ENCODE data around the gene DMD. TPM values are rescaled to one million over a fixed set of nuclear protein-coding genes. Genes with fewer than 3 reads are reported as not detected.
"Not testable (repeated sequence)": the region's sequence is repeated elsewhere in the genome, so short reads cannot be mapped to it uniquely, and the experiment has no call there.

DMD gene
- polyA plus RNA-seq, 10 donors: 48.0 to 129 (median 88.5) TPM

GRCh38 chrX:32642283-32642682 lies 569.1 kb downstream of the DMD start:
- DNase-seq: no peak

GRCh38 chrX:32618154-32618553 lies 593.2 kb downstream of the DMD start:
- DNase-seq: no peak

- DNase-seq: no peak
Observed at GRCh38 chrX:32614707-32615106, 596.6 kb downstream of the DMD start.

GRCh38 chrX:32599156-32599555 lies 612.2 kb downstream of the DMD start:
- no peak for DNase-seq

GRCh38 chrX:32598707-32599106 lies 612.6 kb downstream of the DMD start:
- no peak for DNase-seq

GRCh38 chrX:32597777-32598176 lies 613.6 kb downstream of the DMD start:
- DNase-seq: no peak

GRCh38 chrX:32592786-32593185 lies 618.6 kb downstream of the DMD start:
- no peak for DNase-seq

GRCh38 chrX:32591589-32591988 lies 619.8 kb downstream of the DMD start:
- no peak for DNase-seq

- no peak for DNase-seq
Observed at GRCh38 chrX:32582729-32583128, 628.6 kb downstream of the DMD start.

GRCh38 chrX:32576885-32577284 lies 634.5 kb downstream of the DMD start:
- no peak for DNase-seq

GRCh38 chrX:32572644-32573043 lies 638.7 kb downstream of the DMD start:
- no peak for DNase-seq

- DNase-seq: no peak
Observed at GRCh38 chrX:32571579-32571978, 639.8 kb downstream of the DMD start.

- no peak for DNase-seq
Observed at GRCh38 chrX:32562261-32562660, 649.1 kb downstream of the DMD start.

- DNase-seq: no peak
Observed at GRCh38 chrX:32545101-32545500, 666.2 kb downstream of the DMD start.

- DNase-seq: no peak
Observed at GRCh38 chrX:32538554-32538953, 672.8 kb downstream of the DMD start.

GRCh38 chrX:32533848-32534247 lies 677.5 kb downstream of the DMD start:
- DNase-seq: no peak

GRCh38 chrX:32532262-32532661 lies 679.1 kb downstream of the DMD start:
- no peak for DNase-seq

- DNase-seq: peak; percentile 20 to 58 (median 55)
Observed at GRCh38 chrX:32530802-32531403, 680.4 kb downstream of the DMD start.

GRCh38 chrX:32528451-32528850 lies 682.9 kb downstream of the DMD start:
- DNase-seq: not testable (repeated sequence)

GRCh38 chrX:32525234-32525633 lies 686.1 kb downstream of the DMD start:
- DNase-seq: no peak

GRCh38 chrX:32524385-32524784 lies 687.0 kb downstream of the DMD start:
- no peak for DNase-seq

GRCh38 chrX:32520789-32521188 lies 690.6 kb downstream of the DMD start:
- DNase-seq: no peak

GRCh38 chrX:32514986-32515385 lies 696.4 kb downstream of the DMD start:
- no peak for DNase-seq

GRCh38 chrX:32501606-32502005 lies 709.7 kb downstream of the DMD start:
- no peak for DNase-seq

- no peak for DNase-seq
Observed at GRCh38 chrX:32496671-32497070, 714.7 kb downstream of the DMD start.
